ENCODE measurements around the gene UBE2V1.
A peak's percentile ranks its signal among the peaks of the same experiment; 100 is the strongest.

UBE2V1 gene

GRCh38 chr20:50062006-50062838, 50.7 kb downstream of the UBE2V1 start:
- no peak for DNase-seq (ENCODE audit: low read depth)

GRCh38 chr20:50061151-50062005, 51.6 kb downstream of the UBE2V1 start:
- no peak for DNase-seq (ENCODE audit: low read depth)

GRCh38 chr20:50058662-50059402, 54.1 kb downstream of the UBE2V1 start:
- DNase-seq (ENCODE audit: low read depth): no peak

- no peak for DNase-seq (ENCODE audit: low read depth)
These were observed 55.3 kb downstream of the UBE2V1 start for GRCh38 chr20:50057714-50058053.

GRCh38 chr20:50056951-50057713, 55.8 kb downstream of the UBE2V1 start:
- no peak for DNase-seq (ENCODE audit: low read depth)

GRCh38 chr20:50056408-50056926, 56.5 kb downstream of the UBE2V1 start:
- no peak for DNase-seq (ENCODE audit: low read depth)

- DNase-seq (ENCODE audit: low read depth): no peak
These were observed 57.3 kb downstream of the UBE2V1 start for GRCh38 chr20:50055524-50056083.

- no peak for DNase-seq (ENCODE audit: low read depth)
These were observed 58.1 kb downstream of the UBE2V1 start for GRCh38 chr20:50054626-50055511.

GRCh38 chr20:50054231-50054547, 58.8 kb downstream of the UBE2V1 start:
- no peak for DNase-seq (ENCODE audit: low read depth)

GRCh38 chr20:50053362-50054230, 59.4 kb downstream of the UBE2V1 start:
- no peak for DNase-seq (ENCODE audit: low read depth)

- no peak for DNase-seq (ENCODE audit: low read depth)
These were observed 60.2 kb downstream of the UBE2V1 start for GRCh38 chr20:50052550-50053361.

- DNase-seq (ENCODE audit: low read depth): no peak
These were observed 62.2 kb downstream of the UBE2V1 start for GRCh38 chr20:50050660-50051308.

GRCh38 chr20:50050214-50050613, 62.7 kb downstream of the UBE2V1 start:
- no peak for DNase-seq (ENCODE audit: low read depth)

GRCh38 chr20:50049442-50050026, 63.4 kb downstream of the UBE2V1 start:
- DNase-seq (ENCODE audit: low read depth): no peak

- peak; percentile 18 for DNase-seq (ENCODE audit: low read depth)
These were observed 64.4 kb downstream of the UBE2V1 start for GRCh38 chr20:50048420-50049166.

GRCh38 chr20:50044353-50044960, 68.5 kb downstream of the UBE2V1 start:
- DNase-seq (ENCODE audit: low read depth): no peak

All from stimulated activated CD8-positive, alpha-beta memory T cell treated with anti-CD3 and anti-CD28 coated beads, Interleukin-12 subunit alpha, Interleukin-12 subunit beta, amount 100 ng/mL, for 4 hours (primary cell).